Measurements from ENCODE around the gene SLC49A3.
"Not testable (repeated sequence)": the region's sequence is repeated elsewhere in the genome, so short reads cannot be mapped to it uniquely, and the experiment has no call there.

The SLC49A3 gene

DNA sequence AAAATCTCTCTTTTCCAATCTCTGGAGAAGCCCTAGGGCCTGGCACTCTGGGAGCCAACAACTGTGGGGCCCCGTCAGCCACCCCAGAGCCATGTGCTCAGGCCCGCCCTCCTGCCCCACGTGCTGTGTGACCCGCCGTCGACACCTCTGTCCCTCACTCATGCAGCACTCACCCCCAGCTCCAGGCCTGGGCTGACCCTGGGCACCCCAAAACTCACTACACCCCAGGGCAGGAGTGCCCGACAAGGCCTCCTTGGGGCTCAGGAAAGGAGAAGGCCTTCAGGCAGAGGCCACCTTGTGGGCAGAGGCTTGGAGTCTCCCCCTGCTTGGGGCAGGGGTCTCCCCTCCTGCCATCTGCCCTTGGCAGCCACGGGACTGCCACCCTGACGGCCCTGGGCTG, 8.9 kb downstream of the SLC49A3 start:
- DNase-seq: no peak

DNA sequence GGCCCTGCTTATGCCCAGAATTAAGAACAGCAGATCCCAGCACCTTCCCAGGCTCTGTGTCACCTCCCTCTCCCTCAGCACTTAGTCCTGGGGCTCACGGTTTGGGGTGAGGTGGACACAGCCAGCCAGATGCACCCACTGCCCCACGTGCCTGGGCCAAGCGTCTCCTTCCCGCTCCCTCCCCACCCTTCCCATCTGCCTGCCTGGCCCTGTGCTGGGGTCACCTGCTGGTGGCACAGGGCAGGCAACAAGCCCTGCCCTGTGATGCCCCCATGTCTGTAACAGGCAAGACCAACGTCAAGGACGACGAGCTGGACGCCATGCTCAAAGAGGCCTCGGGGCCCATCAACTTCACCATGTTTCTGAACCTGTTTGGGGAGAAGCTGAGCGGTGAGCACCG, 9.3 kb downstream of the SLC49A3 start:
- no peak for DNase-seq

DNA sequence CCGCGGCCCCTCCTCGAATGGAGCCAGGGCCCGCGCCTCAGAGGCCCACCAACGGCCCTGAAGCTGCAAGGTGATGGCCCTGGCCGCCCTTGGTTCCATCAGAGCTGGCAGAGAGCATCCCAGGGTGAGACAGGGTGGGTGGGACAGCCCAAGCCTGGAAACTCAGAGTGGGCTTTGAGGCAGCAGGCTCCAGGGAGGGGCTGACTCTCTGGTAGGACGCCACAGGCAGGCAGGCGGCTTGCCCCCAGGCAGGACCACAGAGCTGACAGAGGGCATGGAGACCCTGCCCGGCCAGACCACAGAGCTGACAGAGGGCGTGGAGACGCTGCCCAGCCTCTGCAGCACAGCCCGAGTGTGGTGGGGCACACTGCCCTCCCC, 9.9 kb downstream of the SLC49A3 start:
- no peak for DNase-seq

DNA sequence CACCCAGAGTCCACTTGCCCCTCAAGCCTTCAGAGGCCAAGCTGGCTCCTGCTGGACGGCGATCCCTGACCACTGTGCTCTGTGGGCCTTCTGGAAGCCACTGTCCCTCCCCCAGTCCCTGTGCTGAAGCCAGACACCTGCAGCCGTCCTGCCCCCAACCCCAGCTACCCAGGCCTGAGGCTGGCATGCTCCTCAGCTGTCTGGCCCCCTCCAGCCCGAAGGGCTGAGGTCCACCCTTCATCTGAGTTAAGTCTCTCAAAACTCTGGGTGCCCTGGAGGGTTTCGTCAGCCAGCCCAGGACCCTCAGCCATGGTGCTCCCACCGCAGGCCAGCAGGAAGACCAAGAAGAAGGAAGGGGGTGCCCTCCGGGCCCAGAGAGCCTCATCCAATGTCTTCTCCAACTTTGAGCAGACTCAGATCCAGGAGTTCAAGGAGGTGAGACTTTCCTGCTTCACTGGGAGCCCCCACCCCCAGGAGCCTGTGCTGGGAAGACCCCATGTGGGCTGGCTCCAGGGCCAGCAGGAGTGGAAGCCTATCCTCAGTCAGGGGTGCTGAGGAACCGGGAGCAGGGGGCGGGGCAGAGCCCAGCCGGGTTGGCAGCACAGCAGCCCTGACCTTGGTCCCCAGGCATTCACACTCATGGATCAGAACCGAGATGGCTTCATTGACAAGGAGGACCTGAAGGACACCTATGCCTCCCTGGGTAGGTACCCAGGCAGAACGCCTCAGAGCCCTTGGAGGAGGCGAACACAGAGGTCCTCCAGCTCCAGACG, 10.4 kb downstream of the SLC49A3 start:
- DNase-seq: no peak

DNA sequence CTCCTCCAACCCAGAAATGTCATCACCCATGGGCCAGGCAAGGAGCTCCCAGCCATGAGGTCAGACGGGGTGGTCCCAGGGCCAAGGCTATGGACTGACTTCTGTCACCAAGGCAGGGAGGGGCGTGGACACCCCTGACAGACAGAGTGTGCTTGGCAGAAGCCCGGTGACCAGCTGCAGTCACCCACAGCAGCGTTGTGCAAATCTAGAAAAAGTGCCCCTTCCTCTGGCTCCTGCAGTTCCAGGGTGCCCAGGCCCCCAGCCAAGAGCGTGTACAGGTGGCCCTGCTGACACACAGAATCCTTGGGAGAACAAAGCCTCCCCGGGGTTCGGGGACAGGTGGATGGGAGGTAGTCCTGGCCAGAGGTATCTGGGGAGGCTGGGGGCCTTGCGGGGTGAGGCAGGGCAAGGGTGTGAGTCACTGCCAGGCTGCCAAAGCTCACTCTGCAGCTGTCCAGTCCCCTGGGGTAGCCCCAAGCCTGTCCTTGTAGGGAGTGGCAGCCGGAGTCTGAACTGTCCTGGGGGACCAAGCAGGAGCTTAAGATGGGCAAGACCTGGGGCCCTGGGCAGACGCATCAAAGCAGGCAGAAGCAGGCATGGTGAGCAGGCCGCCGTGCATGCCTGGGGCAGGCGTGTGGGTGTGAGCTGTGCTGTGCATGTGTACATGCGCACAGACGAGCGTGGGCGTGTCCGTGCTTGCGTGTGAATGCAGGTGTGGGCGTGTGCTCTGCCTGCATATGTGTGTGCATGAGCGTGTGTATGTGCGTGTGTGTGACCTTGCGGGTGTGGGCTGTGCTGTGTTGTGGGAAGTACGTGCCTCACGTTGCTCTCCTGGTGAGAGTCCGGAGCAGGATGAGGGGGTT, 11.3 kb downstream of the SLC49A3 start:
- peak; percentile 26 for DNase-seq

DNA sequence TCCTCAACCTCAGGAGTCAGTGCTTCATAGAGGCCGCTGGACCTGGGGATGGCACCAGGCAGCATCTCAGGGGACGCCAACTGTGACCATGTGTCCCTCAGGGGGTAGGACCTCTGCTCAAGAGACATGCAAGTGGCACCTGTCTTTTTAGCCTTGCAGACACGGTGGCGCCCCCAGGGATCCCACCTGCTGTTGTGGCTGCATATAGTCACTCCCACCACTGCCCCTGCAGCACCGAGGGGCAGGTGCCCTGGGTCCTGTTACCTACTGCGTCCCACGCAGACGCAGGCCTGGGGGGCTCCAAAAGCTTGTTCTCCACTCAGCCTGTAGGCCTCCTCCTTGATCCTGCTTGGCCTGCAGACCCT, 12.1 kb downstream of the SLC49A3 start:
- DNase-seq: no peak

DNA sequence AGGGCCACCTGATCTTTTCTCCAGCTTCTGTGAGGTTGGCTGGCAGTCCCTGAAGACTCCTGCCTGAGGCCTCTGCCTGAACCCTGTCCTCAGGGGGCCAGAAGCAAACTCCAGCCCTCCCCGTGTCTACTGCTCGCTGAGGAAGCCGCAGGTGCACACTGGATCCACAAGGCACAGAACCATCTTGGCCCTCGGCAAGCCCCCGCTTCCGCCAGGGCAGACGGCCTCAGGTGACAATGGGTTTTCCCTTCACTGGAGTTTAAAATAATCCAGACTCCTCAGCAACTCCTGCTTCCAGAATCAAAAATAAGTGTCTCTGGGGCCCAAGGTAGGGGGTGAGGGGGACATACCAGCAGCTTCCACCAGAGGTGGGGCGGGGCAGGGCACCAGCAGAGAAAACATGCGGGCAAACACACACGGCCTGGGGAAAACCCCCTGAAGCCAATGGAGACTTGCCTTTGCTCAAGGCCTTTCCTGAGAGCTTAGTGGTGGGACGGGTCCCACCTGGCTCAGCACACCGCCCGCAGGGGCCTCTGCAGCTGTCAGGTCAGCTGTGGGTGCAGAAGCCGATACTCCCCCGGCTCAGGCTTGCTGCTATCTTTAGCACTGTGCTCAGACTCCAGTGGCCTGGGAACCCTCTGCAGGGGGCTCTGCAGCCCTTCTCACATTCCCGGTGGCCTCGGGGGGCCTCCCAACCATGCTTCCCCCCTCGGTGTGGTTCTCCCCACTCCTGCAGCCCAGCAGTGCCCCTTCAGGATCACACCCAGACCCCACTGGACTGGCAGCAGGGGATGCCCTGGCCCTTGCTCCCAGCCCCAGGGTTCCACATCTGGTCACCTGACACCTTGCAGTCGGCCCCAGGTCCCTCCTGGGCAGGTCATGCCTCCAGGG, 12.7 kb downstream of the SLC49A3 start:
- DNase-seq: no peak

DNA sequence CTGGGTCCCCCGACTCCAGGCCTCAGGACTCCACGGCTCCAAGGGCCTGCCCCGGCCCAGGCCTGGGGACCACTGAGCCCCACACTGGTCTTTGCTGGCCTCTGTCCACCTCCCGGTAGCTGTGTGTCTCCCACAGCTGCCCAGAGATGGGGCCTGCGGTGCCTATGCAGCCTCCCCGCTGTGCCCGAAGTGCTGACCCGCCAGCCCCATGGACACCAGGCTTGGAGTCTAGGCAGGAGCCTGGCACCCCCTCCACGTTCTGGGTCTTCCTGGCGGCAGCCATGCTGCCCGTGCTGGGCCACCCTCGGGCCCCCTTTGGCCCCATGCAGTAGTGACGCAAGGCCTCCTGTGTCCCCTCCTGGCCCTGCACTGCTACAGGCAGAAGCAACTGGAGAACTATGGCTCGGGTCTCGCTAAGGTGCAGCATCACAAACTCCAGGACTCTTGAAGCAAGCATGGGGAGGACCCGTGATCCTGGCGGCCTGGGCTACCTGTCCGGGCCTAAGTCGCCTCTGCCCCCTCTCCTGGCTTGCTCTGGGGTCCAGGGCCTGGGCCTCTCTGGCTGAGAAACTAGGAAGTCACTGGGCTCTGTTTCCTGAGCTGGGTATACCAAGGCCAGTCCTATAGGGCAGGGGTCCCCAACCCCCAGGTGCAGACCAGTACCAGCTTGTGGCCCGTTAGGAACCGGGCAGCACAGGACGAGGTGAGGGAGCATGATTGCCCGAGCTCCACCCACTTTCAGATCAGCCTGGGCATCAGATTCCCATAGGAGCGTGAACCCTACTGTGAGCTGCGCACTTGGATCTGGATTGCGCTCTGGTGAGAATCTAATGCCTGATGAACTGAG, 13.7 kb downstream of the SLC49A3 start:
- DNase-seq: no peak

DNA sequence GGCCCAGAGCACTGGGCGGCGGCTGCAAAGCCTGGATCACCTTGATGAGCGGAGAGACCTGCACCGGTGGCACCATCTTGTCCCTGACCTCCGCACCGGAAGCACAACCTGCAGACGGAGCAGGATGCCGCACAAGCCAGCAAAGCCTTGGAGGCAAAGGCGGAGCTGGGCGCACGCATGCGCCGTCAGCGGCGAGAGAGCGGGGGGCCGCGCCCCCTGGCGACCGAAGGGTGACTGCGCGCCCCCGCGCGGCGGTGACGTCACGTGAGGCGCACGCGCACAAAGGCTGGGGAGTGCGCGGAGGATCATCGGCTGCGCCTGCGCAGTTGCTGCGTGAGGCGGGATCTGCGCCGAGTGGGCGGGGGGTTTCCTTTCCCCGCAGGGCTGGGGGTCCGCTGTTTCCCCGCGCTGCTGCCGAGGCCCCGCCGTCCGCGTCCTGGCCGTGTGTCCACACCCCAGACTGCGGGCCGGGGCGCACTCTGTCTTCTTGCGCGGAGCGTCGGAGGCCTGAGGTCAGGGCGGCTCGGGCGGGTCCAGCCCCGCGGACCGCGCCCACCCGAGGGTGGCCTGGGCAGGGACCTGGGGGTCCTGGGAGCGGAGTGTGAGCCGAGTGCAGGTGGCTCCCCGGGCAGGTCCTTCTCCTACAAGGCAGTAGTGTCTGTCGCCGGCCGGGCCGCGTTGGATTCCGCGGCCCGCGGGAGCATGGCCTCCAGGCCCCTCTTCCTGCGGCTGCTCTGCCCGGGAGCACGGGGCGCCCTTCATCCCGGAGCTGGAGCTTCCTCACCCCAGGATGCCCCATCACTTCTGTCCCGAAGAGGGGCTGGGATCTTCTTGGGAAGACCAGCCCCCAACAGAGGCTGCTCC, 14.5 kb downstream of the SLC49A3 start, which contains the start of the genes ATP5ME and MYL5:
Gene ATP5ME (minus strand): TSS at position 105 of the 864 bp plus-strand sequence. CDS start 29 bp downstream, at position 76.
Gene MYL5 (plus strand): TSS at position 371 of the 864 bp plus-strand sequence. CDS start 3,485 bp downstream, outside the sequence.
- peak; percentile 96 for DNase-seq

DNA sequence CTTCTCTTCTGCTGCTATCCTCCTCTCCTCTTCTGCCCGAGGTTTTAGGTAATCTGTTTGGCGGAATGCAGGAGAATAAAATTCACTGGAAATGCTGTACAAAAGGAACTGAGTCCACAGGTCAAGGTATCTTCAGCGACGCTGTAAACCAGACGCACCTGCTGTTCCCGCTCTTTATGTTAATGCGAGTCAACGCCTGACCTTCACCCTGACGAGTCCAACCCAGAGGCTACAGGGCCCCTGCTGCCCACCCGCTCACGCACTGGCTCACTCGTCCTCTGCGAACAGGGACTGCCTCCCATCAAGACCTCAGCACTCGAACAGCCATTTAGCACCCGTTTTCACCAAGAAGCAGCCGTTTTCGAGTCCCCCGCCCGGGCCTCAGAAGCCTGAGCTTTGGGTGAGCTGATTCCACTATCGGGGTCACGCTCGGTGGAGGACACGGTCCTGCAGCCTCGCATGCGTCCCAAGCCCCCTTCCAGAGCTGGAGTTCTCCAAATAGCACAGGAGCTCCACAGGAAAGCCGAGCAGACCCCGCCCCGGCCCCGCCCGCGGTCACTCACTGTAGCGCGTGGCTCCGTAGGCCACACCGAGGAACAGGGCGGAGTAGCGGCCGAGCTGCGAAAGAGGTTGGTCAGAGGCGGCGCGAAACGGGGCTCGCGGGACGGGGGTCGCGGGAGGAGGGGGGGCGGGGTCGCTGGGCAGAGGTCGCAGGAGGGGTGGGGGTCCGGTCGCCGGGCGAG, 15.4 kb downstream of the SLC49A3 start:
- DNase-seq: no peak

DNA sequence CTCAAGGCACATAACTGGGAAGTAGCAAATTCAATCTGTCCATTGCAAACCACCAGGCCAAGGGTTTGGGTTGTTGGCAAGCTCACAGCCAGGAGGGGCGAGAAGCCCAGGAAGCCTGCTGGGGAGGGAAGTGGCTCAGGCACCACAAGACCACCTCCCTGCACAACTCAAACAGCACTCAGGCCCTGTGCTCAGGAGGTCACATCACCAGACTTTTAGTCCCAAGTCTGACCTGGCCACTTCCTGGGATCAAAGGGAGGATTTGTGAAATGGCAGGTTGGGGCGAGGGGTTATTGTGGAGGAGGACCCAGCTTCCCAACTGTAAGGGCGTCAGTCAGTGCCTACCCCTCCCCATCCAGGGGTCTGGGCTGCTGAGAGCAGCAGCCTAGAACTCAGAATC, 17.2 kb downstream of the SLC49A3 start:
- DNase-seq: no peak

DNA sequence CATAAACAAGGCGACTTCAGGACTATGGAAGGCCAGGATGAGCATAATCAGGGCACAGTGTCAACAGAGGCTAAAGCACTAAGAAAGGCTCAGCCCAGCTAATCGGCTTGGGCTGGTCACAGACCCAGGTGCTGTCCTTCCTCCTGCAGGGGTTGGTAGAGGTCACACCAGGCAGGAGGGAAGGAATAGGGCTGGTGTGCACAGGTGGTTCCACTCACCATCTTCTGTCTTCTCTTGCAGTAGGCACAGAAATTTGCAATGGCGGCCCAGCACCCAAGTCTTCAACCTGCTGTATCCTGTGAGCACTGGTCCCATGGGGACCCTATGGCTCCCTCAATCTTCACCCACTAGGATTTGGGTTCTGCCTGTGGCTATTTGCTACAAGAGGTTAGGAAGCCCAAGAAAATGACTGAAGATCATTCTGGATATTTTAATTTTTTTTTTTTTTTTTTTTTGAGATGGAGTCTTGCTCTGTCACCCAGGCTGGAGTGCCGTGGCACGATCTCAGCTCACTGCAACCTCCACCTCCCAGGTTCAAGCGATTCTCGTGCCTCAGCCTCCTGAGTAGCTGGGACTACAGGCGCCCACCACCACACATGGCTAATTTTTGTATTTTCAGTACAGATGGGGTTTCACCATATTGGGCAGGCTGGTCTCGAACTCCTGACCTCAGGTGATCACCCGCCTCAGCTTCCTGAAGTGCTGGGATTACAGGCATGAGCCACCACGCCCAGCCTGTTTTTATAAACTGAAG, 19.0 kb downstream of the SLC49A3 start:
- DNase-seq: not testable (repeated sequence)

DNA sequence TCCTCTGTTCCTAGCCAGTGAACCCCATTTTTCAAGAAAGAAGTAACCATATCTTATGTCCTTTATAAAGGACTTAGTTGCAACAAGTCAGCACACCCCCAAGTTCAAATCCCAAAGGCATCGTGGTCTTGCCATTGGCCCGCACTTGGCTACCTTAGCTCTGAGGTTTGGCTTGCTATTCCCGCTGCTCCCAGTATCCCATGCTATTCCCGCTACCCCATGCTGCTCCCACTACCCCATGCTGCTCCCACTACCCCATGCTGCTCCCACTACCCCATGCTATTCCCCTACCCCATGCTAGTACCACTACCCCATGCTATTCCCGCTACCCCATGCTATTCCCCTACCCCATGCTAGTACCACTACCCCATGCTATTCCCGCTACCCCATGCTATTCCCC, 20.7 kb downstream of the SLC49A3 start:
- DNase-seq: not testable (repeated sequence)

DNA sequence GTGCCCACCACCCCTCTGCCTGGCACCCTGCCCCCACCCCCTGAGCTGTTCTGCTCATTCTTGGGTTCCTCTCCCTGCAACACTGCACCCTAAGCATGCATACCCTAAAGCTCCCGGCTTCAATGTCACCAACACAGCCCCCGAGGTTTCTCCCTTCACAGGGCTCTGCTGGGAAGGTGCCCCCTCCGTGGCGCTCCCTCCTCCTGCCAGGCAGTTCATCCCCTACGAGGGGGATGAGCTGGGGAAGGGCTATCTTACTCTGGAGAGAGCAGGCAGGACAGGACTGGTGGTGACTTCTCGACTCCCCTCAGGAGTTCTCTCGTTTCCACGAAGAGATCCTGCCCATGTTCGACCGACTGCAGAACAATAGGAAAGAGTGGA, 21.4 kb downstream of the SLC49A3 start:
- no peak for DNase-seq

DNA sequence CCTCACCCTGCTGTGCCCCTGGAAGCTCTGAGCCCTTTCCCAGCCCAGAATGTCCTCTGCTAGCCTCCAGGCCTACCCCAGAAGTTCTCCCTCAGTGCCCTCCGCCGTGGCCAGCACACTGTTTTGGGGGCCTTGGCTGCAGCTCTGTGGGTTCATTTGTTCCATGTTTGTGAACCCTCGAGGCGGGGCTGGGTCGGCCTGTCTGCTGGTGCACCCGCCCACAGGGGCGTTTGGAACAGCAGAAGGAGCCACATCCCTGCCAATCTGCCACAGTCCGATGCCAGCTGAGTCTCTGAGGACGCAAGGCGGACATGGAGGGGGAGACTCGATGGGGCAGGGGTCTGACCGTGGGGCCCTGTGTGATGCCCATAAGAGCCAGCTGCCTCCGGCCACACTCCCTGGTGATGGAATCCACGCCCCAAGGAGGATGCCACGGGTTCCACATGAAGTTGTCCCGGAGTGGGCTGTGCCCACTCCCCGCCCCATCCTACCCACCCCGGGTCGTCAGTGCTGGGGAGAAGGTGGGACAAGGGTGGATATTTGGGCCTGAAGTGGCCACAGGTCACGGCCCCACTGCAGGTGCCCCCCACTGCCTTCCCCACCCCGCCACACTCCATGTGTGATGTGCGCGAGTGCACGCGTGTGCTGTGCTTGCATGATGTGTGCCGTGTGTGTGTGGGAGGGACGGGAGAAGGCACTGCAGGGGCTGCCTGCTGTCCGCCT, 22.0 kb downstream of the SLC49A3 start:
- no peak for DNase-seq

DNA sequence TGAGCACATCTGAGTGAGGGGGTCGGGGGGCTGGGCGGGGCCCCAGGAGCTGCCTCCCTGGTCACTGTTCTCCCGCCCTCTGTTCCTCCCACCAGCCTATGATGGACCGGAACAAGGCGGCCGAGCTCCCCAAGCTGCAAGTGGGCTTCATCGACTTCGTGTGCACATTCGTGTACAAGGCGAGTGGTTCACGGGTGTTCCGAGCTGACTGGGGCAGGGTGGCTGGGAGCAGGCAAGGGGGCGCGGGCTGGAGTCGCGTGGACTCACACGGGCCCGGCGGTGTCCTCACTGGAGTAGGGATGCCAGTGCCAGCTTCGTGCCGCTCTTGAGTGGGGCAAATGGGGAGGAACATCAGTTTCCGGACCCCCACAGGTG, 22.5 kb downstream of the SLC49A3 start:
- DNase-seq: no peak

DNA sequence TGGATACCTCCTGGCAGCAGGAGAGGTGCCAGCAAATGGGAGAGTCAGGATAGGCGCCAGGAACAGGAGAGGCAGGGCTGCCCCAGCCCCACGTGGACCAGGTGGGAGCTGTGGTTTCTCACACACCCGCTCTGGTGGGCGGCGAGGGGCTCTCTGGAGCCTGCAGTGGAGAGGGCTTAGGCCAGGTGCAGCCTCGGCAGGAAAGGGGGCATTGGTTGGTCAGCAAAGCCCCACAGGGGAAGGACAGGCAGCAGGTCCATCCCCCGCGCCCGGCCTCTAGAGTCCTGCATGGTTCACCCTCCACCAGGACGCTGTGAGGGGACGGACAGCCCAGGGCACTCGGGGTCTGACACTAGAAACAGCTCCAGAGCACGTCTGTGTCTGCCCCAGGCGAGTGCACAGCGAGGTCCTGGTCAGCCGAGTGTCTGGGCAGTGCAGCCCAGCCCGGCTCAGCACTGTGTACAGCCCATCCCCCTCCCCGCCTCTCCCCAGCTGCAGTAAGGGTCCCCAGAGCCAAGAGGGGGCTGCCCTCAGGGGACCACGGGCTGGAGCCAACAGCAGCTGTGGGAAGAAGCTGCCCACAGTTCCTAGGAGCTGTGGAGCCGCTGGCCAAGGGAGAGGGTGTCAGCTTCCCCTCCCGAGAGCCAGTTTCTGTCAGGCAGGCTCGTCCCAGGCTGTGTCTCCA, 23.1 kb downstream of the SLC49A3 start:
- no peak for DNase-seq

DNA sequence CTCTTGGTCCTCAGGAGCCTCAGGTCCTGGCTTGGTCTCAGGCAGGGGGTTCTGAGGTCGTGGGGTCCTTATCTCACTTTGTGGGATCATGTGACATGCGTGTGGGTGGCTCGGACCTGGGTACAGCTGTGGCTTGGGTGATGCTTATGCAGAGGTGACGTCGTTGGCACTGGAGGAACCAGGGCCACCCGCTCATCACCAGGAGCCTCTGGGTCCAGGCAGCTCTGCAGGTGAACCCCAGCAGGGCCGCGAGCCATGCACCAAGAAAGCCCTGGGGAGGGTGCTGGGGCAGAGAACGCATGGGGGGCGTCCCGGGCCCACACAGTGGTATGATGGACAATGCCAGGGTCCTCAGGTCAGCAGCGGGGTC, 23.6 kb downstream of the SLC49A3 start:
- DNase-seq: no peak
